ENCODE results near the gene SNX32.

Gene SNX32

DNA sequence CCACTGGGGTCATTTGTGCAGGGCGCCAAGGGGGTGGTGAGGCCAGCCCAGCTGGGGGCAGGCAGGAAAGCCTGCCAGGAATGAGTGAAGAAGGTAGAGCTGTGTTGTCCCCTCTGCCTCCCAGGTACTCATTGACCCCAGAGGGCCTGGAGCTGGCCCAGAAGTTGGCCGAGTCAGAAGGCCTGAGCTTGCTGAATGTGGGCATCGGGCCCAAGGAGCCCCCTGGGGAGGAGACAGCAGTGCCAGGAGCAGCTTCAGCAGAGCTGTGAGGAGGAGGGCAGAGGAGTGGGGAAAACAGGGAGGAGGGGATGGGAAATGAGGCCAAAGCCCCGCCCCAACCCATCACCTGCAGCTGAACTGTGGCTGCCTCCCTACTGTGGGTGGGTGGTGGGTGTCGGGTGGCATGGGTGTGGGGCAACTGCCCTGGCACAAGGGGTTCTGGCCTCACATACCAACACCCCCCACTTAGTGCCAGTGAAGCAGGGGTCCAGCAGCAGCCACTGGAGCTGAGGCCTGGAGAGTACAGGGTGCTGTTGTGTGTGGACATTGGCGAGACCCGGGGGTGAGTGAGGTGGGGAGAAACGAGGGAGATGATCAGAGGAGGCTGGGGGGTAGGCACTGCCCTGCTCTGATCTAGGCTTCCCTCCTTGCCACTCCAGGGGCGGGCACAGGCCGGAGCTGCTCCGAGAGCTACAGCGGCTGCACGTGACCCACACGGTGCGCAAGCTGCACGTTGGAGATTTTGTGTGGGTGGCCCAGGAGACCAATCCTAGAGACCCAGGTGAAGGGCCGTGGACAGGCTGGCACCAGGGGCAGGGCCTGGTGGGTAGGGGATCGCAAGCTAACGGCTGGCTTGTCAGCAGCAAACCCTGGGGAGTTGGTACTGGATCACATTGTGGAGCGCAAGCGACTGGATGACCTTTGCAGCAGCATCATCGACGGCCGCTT is 29.5 kb downstream of the SNX32 start:
- 94% methylated on average over 24 of the region's 24 CpGs for WGBS, 2 experiments
- Histone ChIP-seq H3K9me3 (ENCODE audit: control insufficient read depth, low read length) (no peaks in the 10 kb centered on the region), H3K27me3 (ENCODE audit: control insufficient read depth, insufficient read depth, low read length, poor library complexity, severe bottlenecking) (no peaks in the 10 kb centered on the region), H3K27ac (ENCODE audit: insufficient read depth, low read depth, low read length, poor library complexity, severe bottlenecking) (no peak overlapping the region), H3K36me3 (ENCODE audit: control insufficient read depth, insufficient read depth, low read length) (peaks cover 28% of the 10 kb centered on the region), H3K4me1 (ENCODE audit: control insufficient read depth, insufficient read depth, low read length) (peaks cover 10% of the 10 kb centered on the region), H3K4me3 (ENCODE audit: insufficient read depth, low read depth, low read length) (no peak overlapping the region)

GRCh38 chr11:65863889-65864705 is 30.3 kb downstream of the SNX32 start:
- peaks cover 10% of the 10 kb centered on the region for H3K4me1 ChIP-seq (ENCODE audit: control insufficient read depth, insufficient read depth, low read length)
- H3K27ac ChIP-seq (ENCODE audit: insufficient read depth, low read depth, low read length, poor library complexity, severe bottlenecking), result no peak overlapping the region
- WGBS, 2 experiments, result 89% methylated on average over 12 of the region's 12 CpGs
- H3K4me3 ChIP-seq (ENCODE audit: insufficient read depth, low read depth, low read length), result no peak overlapping the region
- H3K9me3 ChIP-seq (ENCODE audit: control insufficient read depth, low read length), result no peaks in the 10 kb centered on the region
- no peaks in the 10 kb centered on the region for H3K27me3 ChIP-seq (ENCODE audit: control insufficient read depth, insufficient read depth, low read length, poor library complexity, severe bottlenecking)
- H3K36me3 ChIP-seq (ENCODE audit: control insufficient read depth, insufficient read depth, low read length), result peaks cover 28% of the 10 kb centered on the region

GRCh38 chr11:65864706-65865471 is 31.1 kb downstream of the SNX32 start:
- no peaks in the 10 kb centered on the region for H3K27me3 ChIP-seq (ENCODE audit: control insufficient read depth, insufficient read depth, low read length, poor library complexity, severe bottlenecking)
- no peaks in the 10 kb centered on the region for H3K9me3 ChIP-seq (ENCODE audit: control insufficient read depth, low read length)
- no peak overlapping the region for H3K27ac ChIP-seq (ENCODE audit: insufficient read depth, low read depth, low read length, poor library complexity, severe bottlenecking)
- 90 to 91% methylated on average over 18 of the region's 18 CpGs for WGBS, 2 experiments
- peaks cover 10% of the 10 kb centered on the region for H3K4me1 ChIP-seq (ENCODE audit: control insufficient read depth, insufficient read depth, low read length)
- peaks cover 28% of the 10 kb centered on the region for H3K36me3 ChIP-seq (ENCODE audit: control insufficient read depth, insufficient read depth, low read length)
- H3K4me3 ChIP-seq (ENCODE audit: insufficient read depth, low read depth, low read length), result no peak overlapping the region

- Histone ChIP-seq H3K27ac (ENCODE audit: insufficient read depth, low read depth, low read length, poor library complexity, severe bottlenecking) (no peak overlapping the region), H3K4me3 (ENCODE audit: insufficient read depth, low read depth, low read length) (no peak overlapping the region), H3K27me3 (ENCODE audit: control insufficient read depth, insufficient read depth, low read length, poor library complexity, severe bottlenecking) (no peaks in the 10 kb centered on the region), H3K9me3 (ENCODE audit: control insufficient read depth, low read length) (no peaks in the 10 kb centered on the region), H3K4me1 (ENCODE audit: control insufficient read depth, insufficient read depth, low read length) (peaks cover 10% of the 10 kb centered on the region), H3K36me3 (ENCODE audit: control insufficient read depth, insufficient read depth, low read length) (peaks cover 28% of the 10 kb centered on the region)
- 94 to 96% methylated on average over 9 of the region's 9 CpGs for WGBS, 2 experiments
Measured at GRCh38 chr11:65865550-65866172, 31.9 kb downstream of the SNX32 start.

DNA sequence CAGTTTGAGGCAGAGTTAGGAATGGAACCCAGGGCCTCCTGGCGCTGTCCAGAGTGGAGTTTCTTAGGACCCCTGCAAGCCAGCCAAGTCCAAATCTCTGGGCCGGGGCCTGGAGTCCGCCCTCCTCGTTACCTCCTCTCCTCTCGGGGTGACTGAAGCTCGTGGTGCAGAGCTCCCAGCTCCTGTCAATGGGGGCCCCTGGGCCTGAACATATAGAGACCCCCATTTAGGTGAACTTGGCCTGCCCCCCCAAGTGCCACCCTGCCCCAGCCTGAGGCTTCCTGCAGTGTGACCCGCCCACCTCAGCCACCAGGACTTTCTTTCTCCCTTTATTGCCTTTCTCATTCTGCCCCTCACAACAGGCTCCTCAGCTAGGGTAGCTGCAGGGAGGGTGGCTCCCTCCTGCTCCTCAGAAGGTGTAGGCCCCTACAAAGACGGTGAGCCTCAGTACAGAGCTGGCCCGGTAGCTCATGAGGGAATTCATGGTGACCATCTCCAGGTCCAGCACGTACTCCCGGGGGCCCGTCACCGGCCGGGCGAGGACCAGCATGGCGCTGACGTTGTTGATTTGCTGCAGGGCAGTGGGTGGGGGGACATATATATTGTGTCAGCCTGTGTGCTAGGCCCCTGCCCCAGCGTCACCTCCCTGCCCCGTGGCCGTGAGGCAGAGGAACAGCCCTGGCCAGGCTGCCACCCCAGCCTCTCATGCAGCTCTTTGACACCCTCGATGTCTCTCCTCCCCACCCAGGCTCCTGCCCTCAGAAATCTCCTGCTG is 32.9 kb downstream of the SNX32 start:
- H3K27ac ChIP-seq (ENCODE audit: insufficient read depth, low read depth, low read length, poor library complexity, severe bottlenecking), result no peak overlapping the region
- H3K9me3 ChIP-seq (ENCODE audit: control insufficient read depth, low read length), result no peaks in the 10 kb centered on the region
- peaks cover 2% of the 10 kb centered on the region for H3K4me1 ChIP-seq (ENCODE audit: control insufficient read depth, insufficient read depth, low read length)
- 91 to 93% methylated on average over 21 of the region's 21 CpGs for WGBS, 2 experiments
- peaks cover 28% of the 10 kb centered on the region for H3K36me3 ChIP-seq (ENCODE audit: control insufficient read depth, insufficient read depth, low read length)
- H3K4me3 ChIP-seq (ENCODE audit: insufficient read depth, low read depth, low read length), result no peak overlapping the region
- peaks cover 3% of the 10 kb centered on the region for H3K27me3 ChIP-seq (ENCODE audit: control insufficient read depth, insufficient read depth, low read length, poor library complexity, severe bottlenecking)

GRCh38 chr11:65867284-65868071 is 33.7 kb downstream of the SNX32 start:
- peak overlapping the region; percentile 19 for H3K4me3 ChIP-seq (ENCODE audit: insufficient read depth, low read depth, low read length)
- no peak overlapping the region for H3K27ac ChIP-seq (ENCODE audit: insufficient read depth, low read depth, low read length, poor library complexity, severe bottlenecking)
- WGBS, 2 experiments, result 58 to 59% methylated on average over 29 of the region's 29 CpGs

DNA sequence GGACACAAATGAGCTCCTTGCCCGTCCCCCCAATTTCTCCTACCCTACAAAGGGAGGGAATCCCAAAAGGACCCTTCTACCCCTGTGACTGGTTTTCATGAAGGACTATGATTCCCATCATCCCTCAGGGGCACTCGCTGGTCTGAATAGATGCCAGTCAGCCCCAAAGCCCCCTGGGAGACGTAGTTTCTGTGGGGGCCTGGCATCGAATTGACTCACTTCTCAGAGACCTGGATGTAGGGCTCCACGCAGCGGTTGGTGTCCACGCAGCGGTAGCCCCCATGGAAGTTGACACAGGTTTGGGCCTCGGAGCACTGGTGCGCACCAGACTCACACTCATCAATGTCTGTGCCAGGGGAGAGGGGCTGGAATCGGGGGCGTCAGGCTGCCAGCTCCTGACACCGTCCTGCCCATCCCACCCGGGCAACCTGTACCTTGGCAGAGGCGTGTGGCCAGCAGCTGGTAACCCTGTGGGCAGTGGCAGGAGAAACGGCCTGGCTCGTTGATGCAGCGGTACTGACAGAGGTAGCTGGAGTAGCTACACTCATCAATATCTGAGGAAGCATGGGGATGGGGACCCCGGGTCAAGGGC is 34.4 kb downstream of the SNX32 start:
- H3K36me3 ChIP-seq (ENCODE audit: control insufficient read depth, insufficient read depth, low read length), result peaks cover 25% of the 10 kb centered on the region
- H3K27ac ChIP-seq (ENCODE audit: insufficient read depth, low read depth, low read length, poor library complexity, severe bottlenecking), result no peak overlapping the region
- peak overlapping the region; percentile 19 for H3K4me3 ChIP-seq (ENCODE audit: insufficient read depth, low read depth, low read length)
- no peaks in the 10 kb centered on the region for H3K9me3 ChIP-seq (ENCODE audit: control insufficient read depth, low read length)
- H3K4me1 ChIP-seq (ENCODE audit: control insufficient read depth, insufficient read depth, low read length), result peaks cover 4% of the 10 kb centered on the region
- 90 to 92% methylated on average over 19 of the region's 19 CpGs for WGBS, 2 experiments
- H3K27me3 ChIP-seq (ENCODE audit: control insufficient read depth, insufficient read depth, low read length, poor library complexity, severe bottlenecking), result peaks cover 17% of the 10 kb centered on the region

More at GRCh38 chr11:65867284-65868071, 33.7 kb downstream of the SNX32 start:
- Histone ChIP-seq H3K4me1 (ENCODE audit: control insufficient read depth, insufficient read depth, low read length) (peaks cover 4% of the 10 kb centered on the region), H3K36me3 (ENCODE audit: control insufficient read depth, insufficient read depth, low read length) (peaks cover 28% of the 10 kb centered on the region), H3K27me3 (ENCODE audit: control insufficient read depth, insufficient read depth, low read length, poor library complexity, severe bottlenecking) (peaks cover 10% of the 10 kb centered on the region), H3K9me3 (ENCODE audit: control insufficient read depth, low read length) (no peaks in the 10 kb centered on the region)

DNA sequence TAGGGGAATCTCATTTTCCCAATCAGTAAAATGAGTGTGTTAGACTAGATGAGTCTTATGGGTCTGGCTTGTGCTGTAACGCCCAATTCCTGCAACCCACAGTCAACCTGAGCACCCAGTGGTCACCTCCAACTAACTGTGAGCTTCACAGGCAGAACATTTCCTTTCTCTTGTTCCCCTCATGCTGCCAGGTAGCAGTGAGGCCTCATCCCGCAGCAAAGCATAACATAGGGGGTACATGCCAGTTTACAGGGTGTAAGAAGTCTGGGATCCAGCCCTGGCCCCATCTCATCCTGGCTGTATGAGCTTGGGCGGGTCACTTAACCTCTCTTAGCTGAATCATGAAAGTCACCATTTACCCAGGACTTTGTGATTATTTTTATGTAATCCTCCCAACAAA is 35.1 kb downstream of the SNX32 start:
- H3K9me3 ChIP-seq (ENCODE audit: control insufficient read depth, low read length), result no peaks in the 10 kb centered on the region
- WGBS, 2 experiments, result 87 to 90% methylated on average over 3 of the region's 3 CpGs
- H3K4me3 ChIP-seq (ENCODE audit: insufficient read depth, low read depth, low read length), result no peak overlapping the region
- peaks cover 19% of the 10 kb centered on the region for H3K27me3 ChIP-seq (ENCODE audit: control insufficient read depth, insufficient read depth, low read length, poor library complexity, severe bottlenecking)
- H3K4me1 ChIP-seq (ENCODE audit: control insufficient read depth, insufficient read depth, low read length), result peaks cover 4% of the 10 kb centered on the region
- no peak overlapping the region for H3K27ac ChIP-seq (ENCODE audit: insufficient read depth, low read depth, low read length, poor library complexity, severe bottlenecking)
- peaks cover 18% of the 10 kb centered on the region for H3K36me3 ChIP-seq (ENCODE audit: control insufficient read depth, insufficient read depth, low read length)

Measured in ectodermal cell (in vitro differentiated cells).